ENCODE data around the gene GLS2.
"Not testable (repeated sequence)": the region's sequence is repeated elsewhere in the genome, so short reads cannot be mapped to it uniquely, and the experiment has no call there.

GRCh38 chr12:56494106-56494415, 6.1 kb upstream of the GLS2 start:
- TF ChIP-seq, protein P1, sequence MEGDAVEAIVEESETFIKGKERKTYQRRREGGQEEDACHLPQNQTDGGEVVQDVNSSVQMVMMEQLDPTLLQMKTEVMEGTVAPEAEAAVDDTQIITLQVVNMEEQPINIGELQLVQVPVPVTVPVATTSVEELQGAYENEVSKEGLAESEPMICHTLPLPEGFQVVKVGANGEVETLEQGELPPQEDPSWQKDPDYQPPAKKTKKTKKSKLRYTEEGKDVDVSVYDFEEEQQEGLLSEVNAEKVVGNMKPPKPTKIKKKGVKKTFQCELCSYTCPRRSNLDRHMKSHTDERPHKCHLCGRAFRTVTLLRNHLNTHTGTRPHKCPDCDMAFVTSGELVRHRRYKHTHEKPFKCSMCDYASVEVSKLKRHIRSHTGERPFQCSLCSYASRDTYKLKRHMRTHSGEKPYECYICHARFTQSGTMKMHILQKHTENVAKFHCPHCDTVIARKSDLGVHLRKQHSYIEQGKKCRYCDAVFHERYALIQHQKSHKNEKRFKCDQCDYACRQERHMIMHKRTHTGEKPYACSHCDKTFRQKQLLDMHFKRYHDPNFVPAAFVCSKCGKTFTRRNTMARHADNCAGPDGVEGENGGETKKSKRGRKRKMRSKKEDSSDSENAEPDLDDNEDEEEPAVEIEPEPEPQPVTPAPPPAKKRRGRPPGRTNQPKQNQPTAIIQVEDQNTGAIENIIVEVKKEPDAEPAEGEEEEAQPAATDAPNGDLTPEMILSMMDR (tag by site-specific recombination; IDR thresholded peaks at IDR 0.05): not testable (repeated sequence)
- TF ChIP-seq, protein P2, sequence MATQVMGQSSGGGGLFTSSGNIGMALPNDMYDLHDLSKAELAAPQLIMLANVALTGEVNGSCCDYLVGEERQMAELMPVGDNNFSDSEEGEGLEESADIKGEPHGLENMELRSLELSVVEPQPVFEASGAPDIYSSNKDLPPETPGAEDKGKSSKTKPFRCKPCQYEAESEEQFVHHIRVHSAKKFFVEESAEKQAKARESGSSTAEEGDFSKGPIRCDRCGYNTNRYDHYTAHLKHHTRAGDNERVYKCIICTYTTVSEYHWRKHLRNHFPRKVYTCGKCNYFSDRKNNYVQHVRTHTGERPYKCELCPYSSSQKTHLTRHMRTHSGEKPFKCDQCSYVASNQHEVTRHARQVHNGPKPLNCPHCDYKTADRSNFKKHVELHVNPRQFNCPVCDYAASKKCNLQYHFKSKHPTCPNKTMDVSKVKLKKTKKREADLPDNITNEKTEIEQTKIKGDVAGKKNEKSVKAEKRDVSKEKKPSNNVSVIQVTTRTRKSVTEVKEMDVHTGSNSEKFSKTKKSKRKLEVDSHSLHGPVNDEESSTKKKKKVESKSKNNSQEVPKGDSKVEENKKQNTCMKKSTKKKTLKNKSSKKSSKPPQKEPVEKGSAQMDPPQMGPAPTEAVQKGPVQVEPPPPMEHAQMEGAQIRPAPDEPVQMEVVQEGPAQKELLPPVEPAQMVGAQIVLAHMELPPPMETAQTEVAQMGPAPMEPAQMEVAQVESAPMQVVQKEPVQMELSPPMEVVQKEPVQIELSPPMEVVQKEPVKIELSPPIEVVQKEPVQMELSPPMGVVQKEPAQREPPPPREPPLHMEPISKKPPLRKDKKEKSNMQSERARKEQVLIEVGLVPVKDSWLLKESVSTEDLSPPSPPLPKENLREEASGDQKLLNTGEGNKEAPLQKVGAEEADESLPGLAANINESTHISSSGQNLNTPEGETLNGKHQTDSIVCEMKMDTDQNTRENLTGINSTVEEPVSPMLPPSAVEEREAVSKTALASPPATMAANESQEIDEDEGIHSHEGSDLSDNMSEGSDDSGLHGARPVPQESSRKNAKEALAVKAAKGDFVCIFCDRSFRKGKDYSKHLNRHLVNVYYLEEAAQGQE (tag by site-specific recombination; IDR thresholded peaks at IDR 0.05): not testable (repeated sequence)
- TF ChIP-seq ZNF707 (tag by site-specific recombination; IDR thresholded peaks at IDR 0.05): not testable (repeated sequence)
- TF ChIP-seq, protein P3, sequence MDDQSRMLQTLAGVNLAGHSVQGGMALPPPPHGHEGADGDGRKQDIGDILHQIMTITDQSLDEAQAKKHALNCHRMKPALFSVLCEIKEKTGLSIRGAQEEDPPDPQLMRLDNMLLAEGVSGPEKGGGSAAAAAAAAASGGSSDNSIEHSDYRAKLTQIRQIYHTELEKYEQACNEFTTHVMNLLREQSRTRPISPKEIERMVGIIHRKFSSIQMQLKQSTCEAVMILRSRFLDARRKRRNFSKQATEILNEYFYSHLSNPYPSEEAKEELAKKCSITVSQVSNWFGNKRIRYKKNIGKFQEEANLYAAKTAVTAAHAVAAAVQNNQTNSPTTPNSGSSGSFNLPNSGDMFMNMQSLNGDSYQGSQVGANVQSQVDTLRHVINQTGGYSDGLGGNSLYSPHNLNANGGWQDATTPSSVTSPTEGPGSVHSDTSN (CRISPR knock-in tag; IDR thresholded peaks at IDR 0.05): not testable (repeated sequence)
